Stimulated activated naive CD8-positive, alpha-beta T cell treated with anti-CD3 and anti-CD28 coated beads, Interleukin-15, Interleukin-2, amounts not matched to agents 100 U/mL and 50 U/mL, for 24 hours (primary cell): ENCODE results near the gene ARHGAP29.

ENCODE experiments used
- ATAC-seq: fragments of 150-1000 bp; cut with Tn5 transposase; one replicate; pipeline ENCODE4 v1.10.0; 2021
- DNase-seq: peaks from one replicate; pipeline ENCODE4 v3.0.0; 2021

Gene ARHGAP29

GRCh38 chr1:94265011-94265422, 27.6 kb upstream of the ARHGAP29 start:
- ATAC-seq: no peak
- no peak for DNase-seq

GRCh38 chr1:94260635-94261387, 23.4 kb upstream of the ARHGAP29 start:
- DNase-seq (no peak), ATAC-seq (no peak)

GRCh38 chr1:94259635-94260289, 22.4 kb upstream of the ARHGAP29 start:
- no peak for ATAC-seq
- DNase-seq: no peak

GRCh38 chr1:94258873-94259331, 21.5 kb upstream of the ARHGAP29 start:
- no peak for DNase-seq
- no peak for ATAC-seq

GRCh38 chr1:94257444-94257843, 20.1 kb upstream of the ARHGAP29 start:
- ATAC-seq (no peak), DNase-seq (no peak)

- ATAC-seq (no peak), DNase-seq (no peak)
Observed at GRCh38 chr1:94255476-94255875, 18.1 kb upstream of the ARHGAP29 start.

GRCh38 chr1:94254073-94254810, 16.9 kb upstream of the ARHGAP29 start:
- DNase-seq (no peak), ATAC-seq (no peak)

- DNase-seq: no peak
- ATAC-seq: no peak
Observed at GRCh38 chr1:94253456-94254017, 16.2 kb upstream of the ARHGAP29 start.

- no peak for DNase-seq
Observed at GRCh38 chr1:94250341-94250740, 13.0 kb upstream of the ARHGAP29 start.

GRCh38 chr1:94248956-94249688, 11.7 kb upstream of the ARHGAP29 start:
- ATAC-seq: no peak

More at GRCh38 chr1:94250341-94250740, 13.0 kb upstream of the ARHGAP29 start:
- no peak for ATAC-seq

GRCh38 chr1:94247138-94248094, 10.0 kb upstream of the ARHGAP29 start:
- peak; percentile 49 for DNase-seq
- ATAC-seq: peak; percentile 57

More at GRCh38 chr1:94248956-94249688, 11.7 kb upstream of the ARHGAP29 start:
- DNase-seq: no peak

GRCh38 chr1:94246692-94247137, 9.3 kb upstream of the ARHGAP29 start:
- ATAC-seq: no peak
- DNase-seq: no peak

- DNase-seq: no peak
- no peak for ATAC-seq
Observed at GRCh38 chr1:94245747-94246438, 8.5 kb upstream of the ARHGAP29 start.

GRCh38 chr1:94244816-94245215, 7.4 kb upstream of the ARHGAP29 start:
- DNase-seq (no peak), ATAC-seq (no peak)

- ATAC-seq: no peak
- no peak for DNase-seq
Observed at GRCh38 chr1:94243665-94244064, 6.3 kb upstream of the ARHGAP29 start.

GRCh38 chr1:94240822-94241221, 3.4 kb upstream of the ARHGAP29 start:
- no peak for ATAC-seq
- DNase-seq: no peak

GRCh38 chr1:94239796-94240195, 2.4 kb upstream of the ARHGAP29 start:
- ATAC-seq (no peak), DNase-seq (no peak)

GRCh38 chr1:94239051-94239450, 1.7 kb upstream of the ARHGAP29 start:
- no peak for ATAC-seq
- no peak for DNase-seq

GRCh38 chr1:94236630-94237290, 624 bp downstream of the ARHGAP29 start:
- DNase-seq: no peak
- ATAC-seq: peak; percentile 24
